IMR-90 (cell line): Measurements from ENCODE around the gene RBM39. TPM values are rescaled to one million over a fixed set of nuclear protein-coding genes. Genes with fewer than 3 reads are reported as not detected.

Source experiments
- ATAC-seq: fragments of 200-7000 bp; cut with Tn5 transposase; 2 replicates; pipeline ENCODE4 v1.9.1; 2020; ENCODE audit warnings: low read depth, mild to moderate bottlenecking, moderate library complexity
- BruUV-seq: library from RNA; stranded (reverse); fragments of 400-500 nt; replicated peaks from 2 replicates; lab custom pipeline; 2021; lab: Mats Ljungman, UMichigan
- CTCF ChIA-PET: fragments of 300-600 bp; formaldehyde crosslinking; extraction: SDS; loops from one replicate; lab custom pipeline; 2021; ENCODE audit warnings: antibody characterized with exemption; lab: Yijun Ruan, JAX
- POLR2A ChIA-PET: fragments of 300-600 bp; sonication (Branson Sonifier 250); formaldehyde crosslinking; loops from one replicate; lab custom pipeline; 2022; ENCODE audit warnings: antibody characterized with exemption; ENCODE audit not compliant: unreplicated experiment; lab: Charles Lee
- DNase-seq: peaks from one replicate; pipeline ENCODE4 v3.0.0; 2013
- H2AFZ ChIP-seq: replicated peaks from 2 replicates; pipeline ENCODE3; 2013; ENCODE audit warnings: low read length, mild to moderate bottlenecking; ENCODE audit not compliant: poor library complexity
- H2AK5ac ChIP-seq: 2 replicates; pipeline ENCODE4 v1.6.1; 2013; ENCODE audit warnings: low read depth, low read length, inconsistent platforms
- H2AK9ac ChIP-seq: replicated peaks from 2 replicates; pipeline ENCODE3; 2013; ENCODE audit warnings: mild to moderate bottlenecking, low read depth, low read length, moderate library complexity; ENCODE audit not compliant: poor library complexity
- H2BK120ac ChIP-seq: 2 replicates; pipeline ENCODE4 v1.6.1; 2013; ENCODE audit warnings: low read depth, low read length, inconsistent platforms
- H2BK15ac ChIP-seq: 3 replicates; pipeline ENCODE4 v1.6.1; 2013; ENCODE audit warnings: low read depth, low read length, inconsistent platforms
- H2BK20ac ChIP-seq: 2 replicates; pipeline ENCODE4 v1.6.1; 2013; ENCODE audit warnings: low read depth, mild to moderate bottlenecking, inconsistent platforms, low read length, moderate library complexity
- H2BK5ac ChIP-seq: 2 replicates; pipeline ENCODE4 v1.6.1; 2013; ENCODE audit warnings: mild to moderate bottlenecking, low read depth, low read length, inconsistent platforms; ENCODE audit not compliant: poor library complexity, severe bottlenecking
- H3K14ac ChIP-seq: replicated peaks from 2 replicates; pipeline ENCODE4 v1.6.1; 2013; ENCODE audit warnings: low read depth, low read length, inconsistent platforms
- H3K18ac ChIP-seq: 2 replicates; pipeline ENCODE4 v1.6.1; 2013; ENCODE audit warnings: low read depth, low read length, control low read depth
- H3K23ac ChIP-seq: 2 replicates; pipeline ENCODE4 v1.6.1; 2013; ENCODE audit warnings: low read depth, low read length, inconsistent platforms
- H3K27ac ChIP-seq: 2 replicates; pipeline ENCODE4 v1.5.1; 2013; ENCODE audit warnings: mild to moderate bottlenecking, control low read depth, low read length; ENCODE audit not compliant: insufficient read depth
- H3K27me3 ChIP-seq: 2 replicates; pipeline ENCODE4 v1.6.1; 2013; ENCODE audit warnings: low read length; ENCODE audit not compliant: control insufficient read depth, insufficient read depth
- H3K36me3 ChIP-seq: 2 replicates; pipeline ENCODE4 v1.6.1; 2013; ENCODE audit warnings: low read length, mixed read lengths; ENCODE audit not compliant: control insufficient read depth, insufficient read depth
- H3K4ac ChIP-seq: 2 replicates; pipeline ENCODE4 v1.6.1; 2013; ENCODE audit warnings: low read depth, low read length, inconsistent platforms
- H3K4me1 ChIP-seq: 2 replicates; pipeline ENCODE4 v1.6.1; 2013; ENCODE audit warnings: low read length, mixed read lengths; ENCODE audit not compliant: control insufficient read depth, insufficient read depth
- H3K4me2 ChIP-seq: 2 replicates; pipeline ENCODE4 v1.6.1; 2013; ENCODE audit warnings: low read depth, mild to moderate bottlenecking, control low read depth, low read length, moderate library complexity
- H3K4me3 ChIP-seq: 2 replicates; pipeline ENCODE4 v1.5.1; 2013; ENCODE audit warnings: low read depth, mild to moderate bottlenecking, control low read depth, low read length, moderate library complexity; ENCODE audit not compliant: insufficient read depth
- H3K56ac ChIP-seq: 2 replicates; pipeline ENCODE4 v1.6.1; 2013; ENCODE audit warnings: low read length, inconsistent platforms; ENCODE audit not compliant: insufficient read depth; ENCODE audit errors: extremely low read depth
- H3K79me1 ChIP-seq, 2 experiments: 2 replicates each; pipeline ENCODE4 v1.6.1; 2013; ENCODE audit warnings: low read length in 2 of 2, inconsistent platforms in 1 of 2, low read depth in 1 of 2
- H3K9ac ChIP-seq: 2 replicates; pipeline ENCODE4 v1.6.1; 2013; ENCODE audit warnings: low read depth, low read length, control low read depth
- H3K9me1 ChIP-seq: 2 replicates; pipeline ENCODE4 v1.6.1; 2013; ENCODE audit warnings: low read length, inconsistent platforms; ENCODE audit not compliant: insufficient read depth
- H3K9me3 ChIP-seq: 2 replicates; pipeline ENCODE4 v1.6.1; 2013; ENCODE audit warnings: low read length; ENCODE audit not compliant: control insufficient read depth, insufficient read depth
- H4K20me1 ChIP-seq: 2 replicates; pipeline ENCODE4 v1.6.1; 2013; ENCODE audit warnings: low read length, inconsistent platforms; ENCODE audit not compliant: insufficient read depth
- H4K5ac ChIP-seq: 2 replicates; pipeline ENCODE4 v1.6.1; 2013; ENCODE audit warnings: mild to moderate bottlenecking, low read depth, low read length, control low read depth
- H4K8ac ChIP-seq, 2 experiments: 2 replicates each; pipeline ENCODE4 v1.6.1; 2013; ENCODE audit warnings: low read depth in 2 of 2, low read length in 2 of 2, control low read depth in 1 of 2, inconsistent platforms in 1 of 2
- H4K91ac ChIP-seq: 2 replicates; pipeline ENCODE4 v1.6.1; 2013; ENCODE audit warnings: low read depth, low read length, inconsistent platforms; ENCODE audit not compliant: insufficient read depth
- CEBPB ChIP-seq: IDR thresholded peaks from 2 replicates; pipeline ENCODE4 v1.6.1; 2012; ENCODE audit warnings: low read depth, low read length, improper control_type of control experiment
- CTCF ChIP-seq: conservative IDR thresholded peaks from 2 replicates; pipeline ENCODE4 v1.5.1; 2012; ENCODE audit warnings: mild to moderate bottlenecking, low read depth, low read length, improper control_type of control experiment
- NFE2L2 ChIP-seq: fragments of 150-350 bp; IDR thresholded peaks from 2 replicates; pipeline ENCODE4 v1.6.1; 2016; ENCODE audit warnings: low read depth, mild to moderate bottlenecking, low read length
- RAD21 ChIP-seq: IDR thresholded peaks from 2 replicates; pipeline ENCODE4 v1.6.1; 2012; ENCODE audit warnings: low read length, improper control_type of control experiment
- SMC3 ChIP-seq: fragments of 150-350 bp; IDR thresholded peaks from 2 replicates; pipeline ENCODE4 v1.6.1; 2016; ENCODE audit warnings: low read depth, mild to moderate bottlenecking, antibody characterized with exemption, low read length, moderate library complexity
- USF2 ChIP-seq: fragments of 150-350 bp; IDR thresholded peaks from 2 replicates; pipeline ENCODE4 v1.6.1; 2017; ENCODE audit warnings: mild to moderate bottlenecking, antibody characterized with exemption, low read length, low read depth
- WGBS, 2 experiments: methylation state at CpG; one replicate each; pipeline versions ENCODE4 v1.1.5 to v1.1.7; 2013; ENCODE audit warnings: missing lambda C conversion rate in 2 of 2; ENCODE audit not compliant: insufficient read length in 1 of 2; ENCODE audit errors: extremely low coverage in 2 of 2; 5-methylcytosine and 5-hydroxymethylcytosine counted together
- dilution Hi-C: fragments of 300-500 bp; cut with HindIII; formaldehyde crosslinking; loops from one replicate; pipeline ENCODE4 v1.14.3; 2018; ENCODE audit warnings: low sequenced_read_pairs; ENCODE audit not compliant: unreplicated experiment
- in situ Hi-C: fragments of 300-500 bp; cut with MboI; formaldehyde crosslinking; loops from 3 replicates; pipeline ENCODE4 v1.14.3; 2019; ENCODE audit warnings: low sequenced_read_pairs, inconsistent platforms, mixed read lengths
- intact Hi-C: fragments of 100-400 bp; cut with micrococcal nuclease; formaldehyde crosslinking; loops from 2 replicates; pipeline ENCODE4 v1.10.0; 2022
- polyA plus RNA-seq, 3 experiments: library from polyadenylated mRNA; depleted of rRNA; stranded (reverse); fragments of >200 nt; gene quantifications; 2 replicates each; pipeline ENCODE4 v1.2.3, GENCODE V29; 2012; ENCODE audit warnings: low replicate concordance in 1 of 3
- total RNA-seq: library from RNA; depleted of rRNA; stranded (reverse); fragments of >200 nt; gene quantifications from 2 replicates; pipeline ENCODE4 v1.2.3, GENCODE V29; 2012

Gene RBM39
- total and polyA plus RNA-seq, 2 of the 4 experiments (the other 2 are of a cell fraction) = 106 to 166 TPM

GRCh38 chr20:35680452-35681183 is 61.4 kb downstream of the RBM39 start:
- BruUV-seq = no TSS peak

More at GRCh38 chr20:35680452-35681183, 61.4 kb downstream of the RBM39 start:
- DNase-seq (no peak), ATAC-seq (no peak)
- H4K5ac ChIP-seq = no peak overlapping the region
- 60% methylated on average over 1 of the region's 4 CpGs; no CpG with 5 or more reads in 1 of the 2 experiments for WGBS, 2 experiments
- H3K79me1 ChIP-seq = no peaks in the 10 kb centered on the region
- POLR2A ChIA-PET = no interaction called here
- CTCF ChIA-PET = no interaction called here
- no peaks in the 10 kb centered on the region for H3K27me3 ChIP-seq
- no peak overlapping the region for H3K27ac ChIP-seq
- no peak overlapping the region for H3K18ac ChIP-seq
- H3K4me1 ChIP-seq = no peaks in the 10 kb centered on the region
- H3K56ac ChIP-seq = no peak overlapping the region
- intact Hi-C loops (no loop called here), in situ Hi-C loops (no loop called here), dilution Hi-C loops (no loop called here)
- H4K91ac ChIP-seq = no peak overlapping the region
- H3K9ac ChIP-seq = no peak overlapping the region
- H2BK15ac ChIP-seq = no peak overlapping the region
- no peak overlapping the region for H2BK120ac ChIP-seq
- no peaks in the 10 kb centered on the region for H3K9me1 ChIP-seq
- H2AK5ac ChIP-seq = no peak overlapping the region
- TF ChIP-seq NFE2L2 (no peak), RAD21 (no peak), CTCF (no peak), USF2 (no peak), SMC3 (no peak), CEBPB (no peak)
- no peak overlapping the region for H2AFZ ChIP-seq
- no peak overlapping the region for H3K14ac ChIP-seq
- no peaks in the 10 kb centered on the region for H4K20me1 ChIP-seq
- H4K8ac ChIP-seq = no peak overlapping the region
- no peak overlapping the region for H3K4ac ChIP-seq
- H3K4me3 ChIP-seq = no peak overlapping the region
- no peak overlapping the region for H2BK5ac ChIP-seq
- no peak overlapping the region for H2BK20ac ChIP-seq
- no peak overlapping the region for H2AK9ac ChIP-seq
- H3K36me3 ChIP-seq = peaks cover 14% of the 10 kb centered on the region
- H3K4me2 ChIP-seq = no peak overlapping the region
- H3K9me3 ChIP-seq = no peaks in the 10 kb centered on the region
- H3K23ac ChIP-seq = no peak overlapping the region
